MM.1S (cell line): ENCODE results near the gene BTBD6.

Source experiments
- DNase-seq: peaks from one replicate; pipeline ENCODE4 v3.0.0-alpha.2; 2015
- H2AFZ ChIP-seq: fragments of 300-600 bp; sonication (generic); 2 replicates; pipeline ENCODE4 v1.6.0; 2016; ENCODE audit warnings: antibody characterized with exemption, low read length
- H3F3A ChIP-seq: fragments of 300-600 bp; sonication (generic); 2 replicates; pipeline ENCODE4 v1.6.1; 2016; ENCODE audit warnings: mild to moderate bottlenecking, antibody characterized with exemption, low read length, moderate library complexity, mixed read lengths; ENCODE audit not compliant: insufficient read depth
- H3K27ac ChIP-seq: fragments of 300-600 bp; sonication (generic); 2 replicates; pipeline ENCODE4 v1.5.1; 2016; ENCODE audit warnings: mild to moderate bottlenecking, low read length
- H3K27me3 ChIP-seq: fragments of 300-600 bp; sonication (generic); replicated peaks from 2 replicates; pipeline ENCODE4 v1.6.0; 2016; ENCODE audit warnings: low read length; ENCODE audit not compliant: insufficient read depth
- H3K36me3 ChIP-seq: fragments of 300-600 bp; sonication (generic); replicated peaks from 2 replicates; pipeline ENCODE4 v1.6.1; 2016; ENCODE audit warnings: mild to moderate bottlenecking, low read length, mixed read lengths; ENCODE audit not compliant: insufficient read depth
- H3K4me1 ChIP-seq: fragments of 300-600 bp; sonication (generic); 2 replicates; pipeline ENCODE4 v1.6.1; 2016; ENCODE audit warnings: low read length, mixed read lengths
- H3K4me2 ChIP-seq: fragments of 300-600 bp; sonication (generic); 2 replicates; pipeline ENCODE4 v1.6.0; 2016; ENCODE audit warnings: low read depth, low read length
- H3K4me3 ChIP-seq: fragments of 300-600 bp; sonication (generic); 2 replicates; pipeline ENCODE4 v1.5.1; 2016; ENCODE audit warnings: low read length, mixed read lengths
- H3K79me2 ChIP-seq: fragments of 300-600 bp; sonication (generic); 2 replicates; pipeline ENCODE4 v1.6.1; 2016; ENCODE audit warnings: mixed run types, low read length, mixed read lengths
- H3K9ac ChIP-seq: fragments of 300-600 bp; sonication (generic); 2 replicates; pipeline ENCODE4 v1.6.1; 2016; ENCODE audit warnings: low read length, mixed read lengths
- H3K9me2 ChIP-seq: fragments of 300-600 bp; sonication (generic); replicated peaks from 2 replicates; pipeline ENCODE4 v1.6.1; 2016; ENCODE audit warnings: mild to moderate bottlenecking, low read length, mixed read lengths; ENCODE audit not compliant: insufficient read depth
- H3K9me3 ChIP-seq: fragments of 300-600 bp; sonication (generic); replicated peaks from 2 replicates; pipeline ENCODE4 v1.6.1; 2016; ENCODE audit warnings: mild to moderate bottlenecking, low read length, mixed read lengths; ENCODE audit not compliant: insufficient read depth
- H4K20me1 ChIP-seq: fragments of 300-600 bp; sonication (generic); 2 replicates; pipeline ENCODE4 v1.6.1; 2016; ENCODE audit warnings: mild to moderate bottlenecking, low read length, moderate library complexity, mixed read lengths; ENCODE audit not compliant: insufficient read depth
- CTCF ChIP-seq: fragments of 300-600 bp; sonication (generic); IDR thresholded peaks from 2 replicates; pipeline ENCODE4 v1.5.1; 2016; ENCODE audit warnings: antibody characterized with exemption, low read length, mixed read lengths
- EZH2 ChIP-seq: fragments of 300-600 bp; sonication (generic); optimal IDR thresholded peaks from 2 replicates; pipeline ENCODE3; 2017; ENCODE audit warnings: low read depth, mild to moderate bottlenecking, antibody characterized with exemption, low read length, mixed read lengths
- EZH2phosphoT487 ChIP-seq: fragments of 300-600 bp; sonication (generic); IDR thresholded peaks from 2 replicates; pipeline ENCODE4 v1.6.1; 2018; ENCODE audit warnings: antibody characterized with exemption, low read length

The BTBD6 gene

GRCh38 chr14:105268736-105269354 is 20.5 kb downstream of the BTBD6 start:
- Histone ChIP-seq H3K4me3 (no peak overlapping the region), H3K4me1 (no peaks in the 10 kb centered on the region), H3K79me2 (no peaks in the 10 kb centered on the region), H3F3A (no peaks in the 10 kb centered on the region), H4K20me1 (no peaks in the 10 kb centered on the region), H3K27me3 (no peaks in the 10 kb centered on the region), H3K27ac (no peak overlapping the region), H3K36me3 (no peaks in the 10 kb centered on the region), H2AFZ (no peak overlapping the region), H3K9me2 (no peaks in the 10 kb centered on the region), H3K9me3 (no peaks in the 10 kb centered on the region), H3K9ac (no peak overlapping the region), H3K4me2 (no peak overlapping the region)
- no peak for TF ChIP-seq EZH2
- no peak for TF ChIP-seq EZH2phosphoT487
- TF ChIP-seq CTCF = no peak
- DNase-seq = no peak

- H3K36me3 ChIP-seq = no peaks in the 10 kb centered on the region
- H3K4me3 ChIP-seq = no peak overlapping the region
- H4K20me1 ChIP-seq = no peaks in the 10 kb centered on the region
- no peak for DNase-seq
- no peaks in the 10 kb centered on the region for H3K9me2 ChIP-seq
- no peak overlapping the region for H3K9ac ChIP-seq
- no peak overlapping the region for H2AFZ ChIP-seq
- H3K27me3 ChIP-seq = no peaks in the 10 kb centered on the region
- no peak overlapping the region for H3K4me2 ChIP-seq
- H3K4me1 ChIP-seq = no peaks in the 10 kb centered on the region
- H3K9me3 ChIP-seq = no peaks in the 10 kb centered on the region
- no peak overlapping the region for H3K27ac ChIP-seq
- no peaks in the 10 kb centered on the region for H3F3A ChIP-seq
- H3K79me2 ChIP-seq = no peaks in the 10 kb centered on the region
- TF ChIP-seq EZH2 (no peak), CTCF (no peak)
Observed at GRCh38 chr14:105269405-105269804, 21.1 kb downstream of the BTBD6 start.

- H2AFZ ChIP-seq = no peak overlapping the region
- no peaks in the 10 kb centered on the region for H3K4me1 ChIP-seq
- no peak overlapping the region for H3K27ac ChIP-seq
- H4K20me1 ChIP-seq = no peaks in the 10 kb centered on the region
- H3K9me3 ChIP-seq = no peaks in the 10 kb centered on the region
- no peaks in the 10 kb centered on the region for H3K79me2 ChIP-seq
- H3K4me3 ChIP-seq = no peak overlapping the region
- no peaks in the 10 kb centered on the region for H3K27me3 ChIP-seq
- H3K36me3 ChIP-seq = no peaks in the 10 kb centered on the region
- H3K9me2 ChIP-seq = no peaks in the 10 kb centered on the region
- H3F3A ChIP-seq = no peaks in the 10 kb centered on the region
- no peak for DNase-seq
- no peak overlapping the region for H3K9ac ChIP-seq
- TF ChIP-seq CTCF = no peak
- no peak for TF ChIP-seq EZH2phosphoT487
- TF ChIP-seq EZH2 = no peak
- H3K4me2 ChIP-seq = no peak overlapping the region
Observed at GRCh38 chr14:105271224-105271890, 23.0 kb downstream of the BTBD6 start.
